ENCODE measurements around the gene ZBED6. TPM values are rescaled to one million over a fixed set of nuclear protein-coding genes. Genes with fewer than 3 reads are reported as not detected.
A peak's percentile ranks its signal among the peaks of the same experiment; 100 is the strongest.
"Not testable (repeated sequence)": the region's sequence is repeated elsewhere in the genome, so short reads cannot be mapped to it uniquely, and the experiment has no call there.

Gene ZBED6
- total RNA-seq, 1 donor from 2014 or later: 19.8 TPM

DNA sequence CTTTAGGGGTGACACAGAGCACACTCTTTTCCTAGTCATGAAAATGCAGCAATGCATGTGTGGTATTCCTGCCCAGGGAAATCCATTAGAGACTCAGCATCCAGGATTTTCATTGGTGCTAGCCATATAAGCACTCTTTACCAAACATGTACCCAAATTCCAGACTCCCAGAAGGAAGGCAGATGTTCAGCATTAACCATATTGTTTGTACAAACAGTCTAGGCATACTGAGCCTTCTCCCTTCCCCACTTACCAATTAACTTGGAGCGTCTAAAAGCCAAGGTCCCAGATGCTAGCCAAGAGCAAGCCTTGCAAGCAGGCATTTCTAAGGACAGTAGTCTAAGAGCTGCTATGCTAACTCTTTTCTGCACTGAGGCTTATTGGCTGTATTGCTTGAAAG is 27.9 kb downstream of the ZBED6 start:
- Mint-ChIP-seq H3K9me3 (no peaks in the 10 kb centered on the region), H3K36me3 (ENCODE audit: low read depth) (peaks cover 53% of the 10 kb centered on the region), H3K27me3 (ENCODE audit: insufficient read depth) (no peaks in the 10 kb centered on the region), H3K4me1 (ENCODE audit: low read depth) (peaks cover 22% of the 10 kb centered on the region), H3K27ac (peak overlapping the region; percentile 35), H3K4me3 (no peak overlapping the region)
- DNase-seq (ENCODE audit: low spot score): no peak
- intact Hi-C loops (cut with micrococcal nuclease): no loop called here

- intact Hi-C loops (cut with micrococcal nuclease): no loop called here
- H3K27ac Mint-ChIP-seq: no peak overlapping the region
- no peaks in the 10 kb centered on the region for H3K27me3 Mint-ChIP-seq (ENCODE audit: insufficient read depth)
- peaks cover 28% of the 10 kb centered on the region for H3K4me1 Mint-ChIP-seq (ENCODE audit: low read depth)
- no peak for DNase-seq (ENCODE audit: low spot score)
- no peaks in the 10 kb centered on the region for H3K9me3 Mint-ChIP-seq
- H3K4me3 Mint-ChIP-seq: no peak overlapping the region
- peaks cover 52% of the 10 kb centered on the region for H3K36me3 Mint-ChIP-seq (ENCODE audit: low read depth)
Observed at GRCh38 chr1:203826175-203826574, 30.8 kb downstream of the ZBED6 start.

DNA sequence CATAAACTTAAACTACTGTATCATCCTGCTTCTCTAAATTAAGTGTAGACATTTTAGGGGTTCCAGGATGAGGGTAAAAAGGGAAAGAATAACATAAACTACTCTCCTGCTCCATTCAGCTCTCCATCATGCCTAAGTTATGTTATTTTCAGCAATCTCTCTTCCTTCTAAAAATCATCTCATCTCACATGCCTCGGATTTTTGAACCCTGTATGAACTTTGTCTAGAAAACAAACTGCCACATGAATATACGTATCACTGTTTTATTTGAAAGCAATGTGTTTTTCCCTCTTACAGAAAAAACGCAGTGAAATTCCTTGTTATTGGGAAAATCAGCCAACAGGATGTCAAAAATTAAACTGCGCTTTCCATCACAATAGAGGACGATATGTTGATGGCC is 32.6 kb downstream of the ZBED6 start:
- H3K27ac Mint-ChIP-seq: no peak overlapping the region
- H3K36me3 Mint-ChIP-seq (ENCODE audit: low read depth): peaks cover 46% of the 10 kb centered on the region
- intact Hi-C loops (cut with micrococcal nuclease): no loop called here
- H3K27me3 Mint-ChIP-seq (ENCODE audit: insufficient read depth): no peaks in the 10 kb centered on the region
- no peak overlapping the region for H3K4me3 Mint-ChIP-seq
- peaks cover 20% of the 10 kb centered on the region for H3K4me1 Mint-ChIP-seq (ENCODE audit: low read depth)
- no peaks in the 10 kb centered on the region for H3K9me3 Mint-ChIP-seq
- DNase-seq (ENCODE audit: low spot score): no peak

DNA sequence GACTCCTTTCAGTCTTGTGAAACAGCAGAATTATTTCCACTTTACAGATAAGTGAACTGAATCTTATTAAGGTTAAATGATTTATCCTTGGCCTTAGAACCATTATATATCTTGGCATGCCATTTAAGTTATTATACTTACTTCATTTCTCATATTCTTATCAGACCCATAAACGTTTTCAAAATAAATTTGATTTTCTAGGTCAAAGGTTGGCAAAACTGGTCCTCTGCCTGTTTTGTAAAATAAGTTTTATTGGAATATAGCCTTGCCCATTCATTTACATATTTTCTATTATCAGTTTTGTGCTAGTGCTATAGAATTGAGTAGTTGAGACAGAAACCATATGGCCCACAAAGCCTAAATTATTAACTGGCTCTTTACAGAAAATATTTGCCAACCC is 33.1 kb downstream of the ZBED6 start:
- Mint-ChIP-seq H3K9me3 (no peaks in the 10 kb centered on the region), H3K36me3 (ENCODE audit: low read depth) (peaks cover 45% of the 10 kb centered on the region), H3K4me1 (ENCODE audit: low read depth) (peaks cover 20% of the 10 kb centered on the region), H3K27ac (no peak overlapping the region), H3K4me3 (no peak overlapping the region), H3K27me3 (ENCODE audit: insufficient read depth) (no peaks in the 10 kb centered on the region)
- intact Hi-C loops (cut with micrococcal nuclease): no loop called here
- DNase-seq (ENCODE audit: low spot score): no peak

DNA sequence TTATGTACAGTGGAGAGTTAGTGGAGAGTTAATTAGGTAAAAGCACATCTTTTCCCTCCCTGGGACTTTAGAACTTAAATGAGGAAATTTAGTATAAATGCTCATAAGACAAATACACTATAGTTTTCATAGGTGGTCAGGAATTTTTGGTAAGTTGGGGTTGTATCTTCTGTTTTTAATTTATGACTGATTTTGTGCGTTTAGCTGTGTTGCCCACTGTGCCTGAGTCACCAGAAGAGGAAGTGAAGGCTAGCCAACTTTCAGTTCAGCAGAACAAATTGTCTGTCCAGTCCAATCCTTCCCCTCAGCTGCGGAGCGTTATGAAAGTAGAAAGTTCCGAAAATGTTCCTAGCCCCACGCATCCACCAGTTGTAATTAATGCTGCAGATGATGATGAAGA is 33.8 kb downstream of the ZBED6 start:
- peaks cover 46% of the 10 kb centered on the region for H3K36me3 Mint-ChIP-seq (ENCODE audit: low read depth)
- H3K27me3 Mint-ChIP-seq (ENCODE audit: insufficient read depth); H3K9me3 Mint-ChIP-seq: not testable (repeated sequence)

DNA sequence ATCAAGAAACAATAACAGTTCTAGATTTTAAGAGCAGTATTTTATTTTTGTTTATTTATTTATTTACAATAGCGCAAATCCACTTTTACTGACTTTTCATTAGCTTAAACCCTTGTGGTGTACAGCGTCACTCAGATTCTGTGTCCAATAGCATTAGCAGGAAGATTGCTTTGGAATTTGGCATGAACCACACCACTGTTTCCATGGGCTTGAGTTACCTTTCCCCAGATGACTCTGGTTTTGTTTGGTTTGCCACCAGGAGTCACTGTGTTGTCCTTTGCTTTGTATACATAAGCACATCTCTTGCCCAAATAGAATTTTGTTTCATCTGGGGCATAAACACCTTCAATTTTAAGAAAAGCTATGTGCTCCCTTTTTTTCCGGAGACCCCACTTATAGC is 40.1 kb downstream of the ZBED6 start:
- no peaks in the 10 kb centered on the region for H3K27me3 Mint-ChIP-seq (ENCODE audit: insufficient read depth)
- H3K36me3 Mint-ChIP-seq (ENCODE audit: low read depth): peaks cover 31% of the 10 kb centered on the region
- intact Hi-C loops (cut with micrococcal nuclease): no loop called here
- no peak overlapping the region for H3K4me3 Mint-ChIP-seq
- DNase-seq (ENCODE audit: low spot score): no peak
- no peaks in the 10 kb centered on the region for H3K9me3 Mint-ChIP-seq
- H3K4me1 Mint-ChIP-seq (ENCODE audit: low read depth): no peaks in the 10 kb centered on the region
- H3K27ac Mint-ChIP-seq: no peak overlapping the region

More for the DNA sequence above, 33.8 kb downstream of the ZBED6 start:
- H3K4me1 Mint-ChIP-seq (ENCODE audit: low read depth): peaks cover 18% of the 10 kb centered on the region
- intact Hi-C loops (cut with micrococcal nuclease); H3K27ac Mint-ChIP-seq; DNase-seq (ENCODE audit: low spot score); H3K4me3 Mint-ChIP-seq: not testable (repeated sequence)

DNA sequence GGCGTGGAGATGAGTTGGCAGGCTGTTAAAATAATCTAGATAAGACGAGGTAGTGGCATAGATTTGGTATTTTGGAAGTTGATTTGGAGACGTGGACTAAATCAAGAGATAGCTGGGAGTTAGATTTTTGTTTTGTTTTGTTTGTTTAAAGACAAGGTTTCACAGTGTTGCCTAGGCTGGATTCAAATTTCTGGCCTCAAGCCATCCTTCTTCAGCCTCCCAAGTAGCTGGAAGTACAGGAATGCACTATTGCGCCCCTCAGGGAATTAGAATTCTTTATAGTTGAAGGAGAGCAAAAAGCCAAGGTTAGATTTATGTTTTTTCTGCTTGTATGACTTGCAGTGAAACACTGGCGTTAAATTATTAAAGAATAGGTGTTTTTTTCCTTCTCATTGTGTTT is 43.7 kb downstream of the ZBED6 start:
- H3K36me3 Mint-ChIP-seq (ENCODE audit: low read depth): peaks cover 35% of the 10 kb centered on the region
- H3K9me3 Mint-ChIP-seq: no peaks in the 10 kb centered on the region
- no peak for DNase-seq (ENCODE audit: low spot score)
- no peak overlapping the region for H3K27ac Mint-ChIP-seq
- H3K4me3 Mint-ChIP-seq: no peak overlapping the region
- intact Hi-C loops (cut with micrococcal nuclease): no loop called here
- no peaks in the 10 kb centered on the region for H3K4me1 Mint-ChIP-seq (ENCODE audit: low read depth)
- no peaks in the 10 kb centered on the region for H3K27me3 Mint-ChIP-seq (ENCODE audit: insufficient read depth)

GRCh38 chr1:203840208-203840808 is 44.9 kb downstream of the ZBED6 start:
- no peaks in the 10 kb centered on the region for H3K27me3 Mint-ChIP-seq (ENCODE audit: insufficient read depth)
- no peak overlapping the region for H3K4me3 Mint-ChIP-seq
- peaks cover 35% of the 10 kb centered on the region for H3K36me3 Mint-ChIP-seq (ENCODE audit: low read depth)
- H3K27ac Mint-ChIP-seq: no peak overlapping the region
- intact Hi-C loops (cut with micrococcal nuclease): no loop called here
- no peak for DNase-seq (ENCODE audit: low spot score)
- no peaks in the 10 kb centered on the region for H3K4me1 Mint-ChIP-seq (ENCODE audit: low read depth)
- no peaks in the 10 kb centered on the region for H3K9me3 Mint-ChIP-seq

DNA sequence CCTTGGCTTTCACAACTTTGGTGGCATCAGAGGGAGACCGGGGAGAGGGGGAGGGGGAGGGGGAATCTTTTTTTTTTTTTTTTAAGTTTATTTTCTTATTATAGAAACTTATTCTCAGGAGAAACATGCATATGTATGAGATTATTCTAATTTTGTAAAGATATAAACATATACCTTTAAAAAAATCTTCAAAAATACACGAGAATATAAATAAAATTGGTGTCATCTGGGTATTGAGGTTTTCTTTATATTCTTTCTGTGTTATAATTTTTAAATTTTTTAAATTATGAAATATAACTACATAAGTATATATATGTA is 47.1 kb downstream of the ZBED6 start:
- Mint-ChIP-seq H3K9me3 (no peaks in the 10 kb centered on the region), H3K36me3 (ENCODE audit: low read depth) (peaks cover 47% of the 10 kb centered on the region)

GRCh38 chr1:203843435-203843834 is 48.0 kb downstream of the ZBED6 start:
- peaks cover 38% of the 10 kb centered on the region for H3K36me3 Mint-ChIP-seq (ENCODE audit: low read depth)
- H3K9me3 Mint-ChIP-seq: no peaks in the 10 kb centered on the region
- no peak for DNase-seq (ENCODE audit: low spot score)
- intact Hi-C loops (cut with micrococcal nuclease): no loop called here
- H3K4me1 Mint-ChIP-seq (ENCODE audit: low read depth): no peaks in the 10 kb centered on the region
- no peak overlapping the region for H3K27ac Mint-ChIP-seq
- no peaks in the 10 kb centered on the region for H3K27me3 Mint-ChIP-seq (ENCODE audit: insufficient read depth)
- H3K4me3 Mint-ChIP-seq: no peak overlapping the region

More for the DNA sequence above, 47.1 kb downstream of the ZBED6 start:
- no peak for DNase-seq (ENCODE audit: low spot score)
- intact Hi-C loops (cut with micrococcal nuclease): no loop called here
- Mint-ChIP-seq H3K27me3 (ENCODE audit: insufficient read depth) (no peaks in the 10 kb centered on the region), H3K4me1 (ENCODE audit: low read depth) (no peaks in the 10 kb centered on the region), H3K4me3 (no peak overlapping the region), H3K27ac (no peak overlapping the region)

Other genes with a start within 250 kb of the ZBED6 start
- 47.4 and 49.8 TPM in 2 replicates for gene ATP2B4, start 168.8 kb upstream of the ZBED6 start, total RNA-seq
- 15.2 and 16.6 TPM in 2 replicates for gene LAX1, start 30.4 kb upstream of the ZBED6 start, total RNA-seq
- 85.0 and 85.5 TPM in 2 replicates for gene ZC3H11A, start within 50 bp of the ZBED6 start, total RNA-seq
- 250 and 270 TPM in 2 replicates for gene SNRPE, start 66.0 kb downstream of the ZBED6 start, total RNA-seq

All from activated T-helper 1 cell treated with anti-CD3 and anti-CD28 coated beads, Interleukin-12 subunit alpha, Interleukin-12 subunit beta, Interleukin-2, Interleukin-4 antibody, amounts not matched to agents 30 ng/mL and 10 ng/mL and 1 ng/mL, durations not matched to agents 14 hours and 24 hours and 36 hours (primary cell).